A549 (cell line): ENCODE data around the gene SORCS2. TPM values are rescaled to one million over a fixed set of nuclear protein-coding genes. Genes with fewer than 3 reads are reported as not detected.

Experiments used
- ATAC-seq, 2 experiments: fragments of 200-7000 bp in 1 of 2; fragments of >200 bp in 1 of 2; cut with Nextera tagmentation in 1 of 2; cut with Tn5 transposase in 1 of 2; 3 replicates each; pipeline versions ENCODE4 v1.8.0 to v1.9.1; 2018 to 2020; ENCODE audit warnings: mild to moderate bottlenecking in 1 of 2, moderate library complexity in 1 of 2
- CTCF ChIA-PET: fragments of 300-600 bp; sonication (Branson Sonifier 250); formaldehyde crosslinking; extraction: SDS; loops from one replicate; lab custom pipeline; 2021; ENCODE audit warnings: antibody characterized with exemption, inconsistent platforms; lab: Yijun Ruan, JAX
- POLR2A ChIA-PET: fragments of 350-600 bp; formaldehyde crosslinking; extraction: SDS; loops from one replicate; lab custom pipeline; 2021; ENCODE audit warnings: antibody characterized with exemption, inconsistent platforms; lab: Yijun Ruan, JAX
- DNase-seq, 2 experiments: peaks; one replicate each; pipeline versions ENCODE4 v3.0.0 to v3.0.0-alpha.2; 2011 to 2016; ENCODE audit warnings: low read depth in 1 of 2, low spot score in 1 of 2
- FAIRE-seq: peaks from 2 replicates; lab custom pipeline; 2011; peaks lifted over from hg19 to GRCh38; lab: Jason Lieb, UNC
- H3K27ac ChIP-seq, 2 experiments: fragments of >200 bp; sonication (Bioruptor Twin); formaldehyde crosslinking; 3 replicates each; pipeline ENCODE4 v1.5.1; 2016 to 2017
- H3K4me1 ChIP-seq: fragments of >200 bp; sonication (Bioruptor Twin); formaldehyde crosslinking; 3 replicates; pipeline ENCODE4 v1.6.1; 2016
- H3K4me2 ChIP-seq: fragments of >200 bp; sonication (Bioruptor Twin); formaldehyde crosslinking; 3 replicates; pipeline ENCODE4 v1.6.1; 2016
- H3K4me3 ChIP-seq: fragments of >200 bp; sonication (Bioruptor Twin); formaldehyde crosslinking; 3 replicates; pipeline ENCODE4 v1.5.1; 2016
- H3K9me3 ChIP-seq: fragments of >200 bp; sonication (Bioruptor Twin); formaldehyde crosslinking; 3 replicates; pipeline ENCODE4 v1.6.1; 2016
- BCL3 ChIP-seq: fragments of >200 bp; sonication (Bioruptor Twin); formaldehyde crosslinking; IDR thresholded peaks from 3 replicates; pipeline ENCODE4 v1.6.1; 2016
- CBX2 ChIP-seq: fragments of 200-600 bp; sonication (generic); IDR thresholded peaks from 2 replicates; pipeline ENCODE4 v1.6.1; 2016; ENCODE audit warnings: low read depth, mild to moderate bottlenecking, borderline replicate concordance
- CBX8 ChIP-seq: fragments of 200-600 bp; sonication (generic); IDR thresholded peaks from 2 replicates; pipeline ENCODE4 v1.6.1; 2016
- CTCF ChIP-seq: fragments of >200 bp; sonication (Bioruptor Twin); formaldehyde crosslinking; IDR thresholded peaks from 3 replicates; pipeline ENCODE4 v1.5.1; 2016
- EHMT2 ChIP-seq: fragments of 200-600 bp; sonication (generic); IDR thresholded peaks from 2 replicates; pipeline ENCODE4 v1.6.1; 2016; ENCODE audit warnings: antibody characterized with exemption, low read depth, mild to moderate bottlenecking, moderate library complexity
- ELK1 ChIP-seq: fragments of 150-350 bp; IDR thresholded peaks from 2 replicates; pipeline ENCODE4 v1.6.1; 2014; ENCODE audit warnings: low read depth, mild to moderate bottlenecking, low read length
- ESRRA ChIP-seq: fragments of 150-350 bp; IDR thresholded peaks from 2 replicates; pipeline ENCODE4 v1.6.1; 2014; ENCODE audit warnings: mild to moderate bottlenecking, low read length, borderline replicate concordance
- FOSB ChIP-seq: fragments of 250-450 bp; sonication (Bioruptor Pico); IDR thresholded peaks from 2 replicates; pipeline ENCODE4 v1.5.0; 2020; ENCODE audit warnings: mild to moderate bottlenecking, moderate library complexity
- FOXS1 ChIP-seq: fragments of 250-450 bp; sonication (Bioruptor Pico); IDR thresholded peaks from 2 replicates; pipeline ENCODE4 v1.5.0; 2020; ENCODE audit warnings: mild to moderate bottlenecking, moderate library complexity
- JUNB ChIP-seq: fragments of >200 bp; sonication (Bioruptor Twin); formaldehyde crosslinking; IDR thresholded peaks from 2 replicates; pipeline ENCODE4 v1.6.1; 2016
- MAFK ChIP-seq: fragments of 450-650 bp; IDR thresholded peaks from 2 replicates; pipeline ENCODE4 v1.6.1; 2014; ENCODE audit not compliant: partially characterized antibody
- NR3C1 ChIP-seq: fragments of >200 bp; sonication (Bioruptor Twin); formaldehyde crosslinking; IDR thresholded peaks from 3 replicates; pipeline ENCODE4 v1.6.1; 2017
- PHF8 ChIP-seq: fragments of 200-600 bp; sonication (generic); IDR thresholded peaks from 2 replicates; pipeline ENCODE4 v1.6.1; 2016; ENCODE audit warnings: low read depth, mild to moderate bottlenecking, antibody characterized with exemption, moderate library complexity, borderline replicate concordance
- RARB ChIP-seq: fragments of 250-450 bp; sonication (Bioruptor Pico); IDR thresholded peaks from 2 replicates; pipeline ENCODE4 v1.8.0; 2021; ENCODE audit warnings: mild to moderate bottlenecking, moderate library complexity
- REST ChIP-seq: fragments of 200-600 bp; sonication (generic); IDR thresholded peaks from 2 replicates; pipeline ENCODE4 v1.6.1; 2016; ENCODE audit warnings: antibody characterized with exemption, mild to moderate bottlenecking, moderate library complexity
- SMC3 ChIP-seq: fragments of >200 bp; sonication (Bioruptor Twin); formaldehyde crosslinking; IDR thresholded peaks from 3 replicates; pipeline ENCODE4 v1.6.1; 2018; ENCODE audit warnings: inconsistent platforms
- SREBF2 ChIP-seq: fragments of 450-650 bp; IDR thresholded peaks from 2 replicates; pipeline ENCODE4 v1.6.1; 2014; ENCODE audit warnings: mild to moderate bottlenecking, moderate library complexity
- USF2 ChIP-seq: fragments of 450-650 bp; IDR thresholded peaks from 2 replicates; pipeline ENCODE4 v1.6.1; 2014; ENCODE audit warnings: antibody characterized with exemption
- ZC3H11A ChIP-seq: fragments of 450-650 bp; IDR thresholded peaks from 2 replicates; pipeline ENCODE4 v1.6.1; 2014; ENCODE audit warnings: antibody characterized with exemption, mild to moderate bottlenecking
- ZFP36 ChIP-seq: fragments of 450-650 bp; IDR thresholded peaks from 2 replicates; pipeline ENCODE4 v1.6.1; 2014; ENCODE audit warnings: borderline replicate concordance; ENCODE audit not compliant: partially characterized antibody
- WGBS: methylation state at CpG from one replicate; pipeline ENCODE4 v1.1.6; 2017; ENCODE audit errors: missing lambda C conversion rate; 5-methylcytosine and 5-hydroxymethylcytosine counted together
- polyA plus RNA-seq, 4 experiments: library from polyadenylated mRNA; depleted of rRNA in 3 of 4; stranded (reverse); fragments of >200 nt; fragmentation: RNase III in 1 of 4; extraction: RNeasy Plus Mini Kit Qiagen cat#74134 plus additional on column Dnase treatment in 1 of 4; gene quantifications; 2 replicates in 3 of 4; 3 replicates in 1 of 4; pipeline ENCODE4 v1.2.3, GENCODE V29; 2011 to 2017

Gene SORCS2
- polyA plus RNA-seq, 2 of the 4 experiments (the other 2 are of a cell fraction), result 1.4 to 4.6 TPM

GRCh38 chr4:7745301-7745885 lies 553.1 kb downstream of the SORCS2 start:
- no peaks in the 10 kb centered on the region for H3K9me3 ChIP-seq
- H3K27ac ChIP-seq, result peak overlapping the region in 1 of 2 experiments; percentile 26; a peak in 2 of 6 replicates
- ATAC-seq (no peak), DNase-seq (no peak), FAIRE-seq (no peak)
- H3K4me2 ChIP-seq, result no peak overlapping the region
- ChIA-PET POLR2A (no interaction called here), CTCF (interaction anchor here (0.6 kb wide), 1 partner anchor 347 kb away, joined by 3 read pairs; no protein-coding TSS in a partner anchor)
- peaks cover 16% of the 10 kb centered on the region for H3K4me1 ChIP-seq
- TF ChIP-seq MAFK (no peak), EHMT2 (no peak), ZC3H11A (no peak), ZFP36 (no peak), FOSB (no peak), USF2 (no peak), CBX8 (no peak)
- no peak overlapping the region for H3K4me3 ChIP-seq
- 86% methylated on average over 13 of the region's 15 CpGs for WGBS

DNA sequence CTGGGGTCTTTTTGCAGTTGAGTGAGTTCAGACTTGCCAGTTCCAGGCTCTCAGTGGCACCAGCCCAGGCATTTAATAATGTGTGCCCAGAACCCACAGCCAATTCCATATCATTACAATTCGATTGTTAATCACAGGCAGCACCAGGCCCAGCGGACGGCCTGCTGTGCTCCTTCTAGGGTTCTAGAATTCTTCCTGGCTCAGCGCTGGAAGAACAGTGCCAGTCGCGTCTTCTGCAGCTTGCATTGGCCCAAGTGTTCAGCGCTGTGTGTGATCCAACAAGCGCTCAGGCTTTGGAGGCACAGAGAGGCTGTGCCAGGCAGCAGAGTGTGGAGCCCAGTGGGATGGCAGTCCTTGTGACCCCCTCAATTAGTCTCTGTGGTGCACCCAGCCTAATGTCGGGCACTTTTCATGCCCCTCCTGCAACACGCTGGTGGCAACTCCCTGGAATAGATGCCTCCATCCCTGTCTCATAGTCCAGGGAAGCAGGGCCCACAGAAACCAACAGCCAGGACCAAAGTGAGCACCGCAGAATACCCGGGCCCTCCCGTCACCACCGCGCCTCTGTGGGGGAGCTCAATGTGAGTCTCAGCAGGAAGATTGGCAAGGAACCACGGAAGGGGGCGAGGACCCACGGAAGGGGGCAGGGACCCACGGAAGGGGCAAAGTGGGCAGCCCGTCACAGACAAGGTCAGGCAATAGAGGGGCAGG lies 554.2 kb downstream of the SORCS2 start:
- ChIA-PET POLR2A (no interaction called here), CTCF (interaction anchor here (1.0 kb wide), 1 partner anchor 8 kb away, joined by 3 read pairs; no protein-coding TSS in a partner anchor)
- Histone ChIP-seq H3K4me3 (no peak overlapping the region), H3K9me3 (no peaks in the 10 kb centered on the region), H3K4me2 (no peak overlapping the region), H3K27ac (peak overlapping the region in 1 of 2 experiments; percentile 88; a peak in 2 of 6 replicates), H3K4me1 (peaks cover 25% of the 10 kb centered on the region)
- DNase-seq (no peak), FAIRE-seq (no peak), ATAC-seq (no peak)
- TF ChIP-seq SREBF2 (no peak), RARB (CRISPR knock-in tag) (no peak), PHF8 (no peak), REST (no peak), FOXS1 (CRISPR knock-in tag) (no peak), JUNB (no peak), MAFK (no peak), ELK1 (no peak), BCL3 (no peak), NR3C1 (no peak), SMC3 (no peak), ESRRA (no peak), CTCF (no peak), CBX2 (no peak)
- 93% methylated on average over 14 of the region's 20 CpGs for WGBS
